ENCODE data around the gene DGKD. TPM values are rescaled to one million over a fixed set of nuclear protein-coding genes. Genes with fewer than 3 reads are reported as not detected.

The DGKD gene
- total and polyA plus RNA-seq, 2 donors (not counting 1 experiment from before 2014, with no cell fraction given): 224 to 396 TPM

DNA sequence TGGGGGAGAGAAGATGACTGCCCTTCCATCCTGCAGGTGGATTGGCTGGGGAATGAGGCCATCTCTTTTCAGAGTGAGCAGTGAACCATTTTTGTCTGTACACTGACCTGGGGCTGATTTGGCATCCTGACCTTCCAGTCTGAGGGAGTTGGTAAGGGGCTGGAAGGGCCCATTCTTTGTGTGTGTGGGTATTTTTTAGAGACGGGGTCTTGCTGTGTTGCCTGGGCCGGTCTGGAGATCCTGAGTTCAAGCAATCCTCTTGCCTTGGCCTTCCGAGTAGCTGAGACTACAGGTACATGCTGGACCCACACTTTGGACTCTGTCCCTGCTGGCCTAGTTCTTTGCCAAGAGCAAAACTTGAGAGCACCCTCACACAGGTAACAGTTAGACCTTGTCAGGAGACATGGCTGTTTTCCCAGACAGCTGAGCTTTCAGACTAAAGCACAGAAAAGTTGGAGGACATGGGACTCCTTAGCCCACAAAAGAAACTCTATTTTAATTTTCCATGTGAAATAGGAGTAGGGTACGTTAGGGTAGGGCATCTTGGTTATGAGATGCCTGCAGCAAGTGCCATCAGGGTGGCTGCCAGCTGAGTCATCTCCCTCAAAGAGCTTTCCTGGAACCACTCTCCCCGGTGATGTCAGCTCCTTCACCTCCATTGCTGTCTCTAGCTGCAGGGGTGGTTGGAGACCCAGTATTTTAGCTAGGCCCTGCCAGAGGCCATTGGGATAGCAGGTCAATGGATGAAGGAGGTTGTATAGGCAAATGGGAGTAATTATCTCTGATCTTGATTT lies 60.7 kb downstream of the DGKD start:
- Mint-ChIP-seq H3K27ac (peak overlapping the region; percentile 88), H3K9me3 (ENCODE audit: insufficient read depth) (no peaks in the 10 kb centered on the region), H3K27me3 (no peaks in the 10 kb centered on the region), H3K4me3 (no peak overlapping the region), H3K4me1 (peaks cover 82% of the 10 kb centered on the region)
- POLR2A ChIA-PET: interaction anchor here (0.6 kb wide), 1 partner anchor 13 kb away, joined by 3 read pairs; no protein-coding TSS in a partner anchor
- peaks cover 22% of the 10 kb centered on the region for H4K20me1 ChIP-seq (ENCODE audit: control insufficient read depth, insufficient read depth, low read length, poor library complexity, severe bottlenecking)
- CTCF ChIA-PET: interaction anchor here (0.9 to 15.7 kb wide), 5 partner anchors 11 to 64 kb away, joined by 3 to 218 read pairs (median 14); no protein-coding TSS in a partner anchor
- peaks cover 0 to 6% (median 5%) of the 10 kb centered on the region in 3 donors for H3K9me3 ChIP-seq (ENCODE audit: control extremely low read depth in 1 of 3, control insufficient read depth in 2 of 3, insufficient read depth in 1 of 3, low read length in 2 of 3)
- H3K27ac ChIP-seq (ENCODE audit: low read length in 2 of 2): peak overlapping the region in 1 of 2 donors; percentile 92
- peaks cover 75 to 77% of the 10 kb centered on the region in 2 donors for H3K4me1 ChIP-seq (ENCODE audit: control insufficient read depth in 2 of 2, insufficient read depth in 2 of 2, low read length in 2 of 2)
- intact Hi-C loops (cut with micrococcal nuclease): loop anchor here (5.0 kb wide), 1 partner anchor 293 kb away; no protein-coding TSS in a partner anchor
- DNase-seq (no peak), ATAC-seq (ENCODE audit: low read depth) (no peak)
- H3K4me2 ChIP-seq (replicated peaks; ENCODE audit: low read depth, low read length, poor library complexity, severe bottlenecking): no peak overlapping the region
- H3K79me2 ChIP-seq (ENCODE audit: control insufficient read depth, insufficient read depth, low read length): peaks cover 94% of the 10 kb centered on the region
- H3K9ac ChIP-seq (ENCODE audit: low read length): no peak overlapping the region
- peaks cover 17 to 46% of the 10 kb centered on the region in 2 experiments for H3K36me3 ChIP-seq (replicated peaks in 1 of 2; ENCODE audit: control extremely low read depth in 1 of 2, control insufficient read depth in 1 of 2, extremely low read depth in 1 of 2, insufficient read depth in 2 of 2, low read length in 1 of 2)
- no peak overlapping the region for H3K4me3 ChIP-seq (ENCODE audit: control extremely low read depth in 1 of 5, extremely low read depth in 1 of 5, insufficient read depth in 1 of 5, low read depth in 2 of 5, low read length in 4 of 5)
- WGBS (ENCODE audit: insufficient coverage): 100% methylated on average over 4 of the region's 5 CpGs
- no peaks in the 10 kb centered on the region for H3K27me3 ChIP-seq (replicated peaks in 1 of 4; ENCODE audit: control extremely low read depth in 1 of 4, control insufficient read depth in 3 of 4, insufficient read depth in 4 of 4, low read length in 3 of 4)
- no peak for TF ChIP-seq EZH2 (IDR thresholded peaks at IDR 0.05; ENCODE audit: borderline replicate concordance, insufficient read depth, low read depth, low read length, poor library complexity, severe bottlenecking)
- TF ChIP-seq, protein P1, sequence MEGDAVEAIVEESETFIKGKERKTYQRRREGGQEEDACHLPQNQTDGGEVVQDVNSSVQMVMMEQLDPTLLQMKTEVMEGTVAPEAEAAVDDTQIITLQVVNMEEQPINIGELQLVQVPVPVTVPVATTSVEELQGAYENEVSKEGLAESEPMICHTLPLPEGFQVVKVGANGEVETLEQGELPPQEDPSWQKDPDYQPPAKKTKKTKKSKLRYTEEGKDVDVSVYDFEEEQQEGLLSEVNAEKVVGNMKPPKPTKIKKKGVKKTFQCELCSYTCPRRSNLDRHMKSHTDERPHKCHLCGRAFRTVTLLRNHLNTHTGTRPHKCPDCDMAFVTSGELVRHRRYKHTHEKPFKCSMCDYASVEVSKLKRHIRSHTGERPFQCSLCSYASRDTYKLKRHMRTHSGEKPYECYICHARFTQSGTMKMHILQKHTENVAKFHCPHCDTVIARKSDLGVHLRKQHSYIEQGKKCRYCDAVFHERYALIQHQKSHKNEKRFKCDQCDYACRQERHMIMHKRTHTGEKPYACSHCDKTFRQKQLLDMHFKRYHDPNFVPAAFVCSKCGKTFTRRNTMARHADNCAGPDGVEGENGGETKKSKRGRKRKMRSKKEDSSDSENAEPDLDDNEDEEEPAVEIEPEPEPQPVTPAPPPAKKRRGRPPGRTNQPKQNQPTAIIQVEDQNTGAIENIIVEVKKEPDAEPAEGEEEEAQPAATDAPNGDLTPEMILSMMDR (IDR thresholded peaks at IDR 0.05): no peak
- no peak overlapping the region for H2AFZ ChIP-seq (ENCODE audit: insufficient read depth, low read depth, low read length, poor library complexity, severe bottlenecking)

DNA sequence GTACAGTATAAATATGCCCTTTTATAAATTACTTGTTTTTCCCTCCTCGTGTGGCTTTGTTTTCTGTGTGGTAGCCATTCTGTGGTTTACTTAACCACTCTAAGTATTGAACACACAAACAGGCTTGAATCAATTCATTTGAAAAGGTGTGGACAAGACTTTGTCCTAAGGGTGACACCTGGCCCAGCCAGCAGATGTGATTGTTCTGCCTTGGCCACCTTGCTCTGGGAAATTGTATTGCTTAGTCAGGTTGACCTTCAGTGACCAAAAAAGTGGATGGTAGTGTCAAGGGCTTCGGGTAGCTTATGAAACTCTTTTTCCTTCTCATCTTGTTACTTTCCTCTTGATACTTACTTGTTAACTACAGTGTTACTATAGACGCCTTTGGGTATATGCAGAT lies 61.9 kb downstream of the DGKD start:
- Mint-ChIP-seq H3K4me3 (peak overlapping the region; percentile 26), H3K27me3 (no peaks in the 10 kb centered on the region), H3K9me3 (ENCODE audit: insufficient read depth) (no peaks in the 10 kb centered on the region), H3K4me1 (peaks cover 82% of the 10 kb centered on the region), H3K27ac (peak overlapping the region; percentile 82)
- Histone ChIP-seq H2AFZ (ENCODE audit: insufficient read depth, low read depth, low read length, poor library complexity, severe bottlenecking) (no peak overlapping the region), H4K20me1 (ENCODE audit: control insufficient read depth, insufficient read depth, low read length, poor library complexity, severe bottlenecking) (peaks cover 22% of the 10 kb centered on the region), H3K9me3 (ENCODE audit: control extremely low read depth in 1 of 3, control insufficient read depth in 2 of 3, insufficient read depth in 1 of 3, low read length in 2 of 3) (peaks cover 0 to 5% (median 5%) of the 10 kb centered on the region in 3 donors), H3K36me3 (replicated peaks in 1 of 2; ENCODE audit: control extremely low read depth in 1 of 2, control insufficient read depth in 1 of 2, extremely low read depth in 1 of 2, insufficient read depth in 2 of 2, low read length in 1 of 2) (peaks cover 13 to 39% of the 10 kb centered on the region in 2 experiments), H3K4me3 (ENCODE audit: control extremely low read depth in 1 of 5, extremely low read depth in 1 of 5, insufficient read depth in 1 of 5, low read depth in 2 of 5, low read length in 4 of 5) (no peak overlapping the region), H3K4me1 (ENCODE audit: control insufficient read depth in 2 of 2, insufficient read depth in 2 of 2, low read length in 2 of 2) (peaks cover 77 to 78% of the 10 kb centered on the region in 2 donors), H3K9ac (ENCODE audit: low read length) (no peak overlapping the region), H3K4me2 (replicated peaks; ENCODE audit: low read depth, low read length, poor library complexity, severe bottlenecking) (peak overlapping the region; percentile 76), H3K79me2 (ENCODE audit: control insufficient read depth, insufficient read depth, low read length) (peaks cover 99% of the 10 kb centered on the region), H3K27ac (ENCODE audit: low read length in 2 of 2) (peak overlapping the region; percentile 1 to 92), H3K27me3 (replicated peaks in 1 of 4; ENCODE audit: control extremely low read depth in 1 of 4, control insufficient read depth in 3 of 4, insufficient read depth in 4 of 4, low read length in 3 of 4) (no peaks in the 10 kb centered on the region)
- ChIA-PET POLR2A (interaction anchor here (0.6 kb wide), 1 partner anchor 8 kb away, joined by 5 read pairs; no protein-coding TSS in a partner anchor), CTCF (interaction anchor here (0.9 to 15.7 kb wide), 4 partner anchors 9 to 27 kb away, joined by 3 to 218 read pairs (median 50); no protein-coding TSS in a partner anchor)
- no peak for TF ChIP-seq EZH2 (IDR thresholded peaks at IDR 0.05; ENCODE audit: borderline replicate concordance, insufficient read depth, low read depth, low read length, poor library complexity, severe bottlenecking)
- ATAC-seq (ENCODE audit: low read depth): no peak
- DNase-seq: no peak
- no CpG with 5 or more reads among the region's 3 CpGs for WGBS (ENCODE audit: insufficient coverage)
- intact Hi-C loops (cut with micrococcal nuclease): loop anchor here (5.0 kb wide), 1 partner anchor 294 kb away; no protein-coding TSS in a partner anchor
